Measurements from ENCODE around the gene HMCN2.

HMCN2 gene

GRCh38 chr9:130473009-130473408, 207.4 kb downstream of the HMCN2 start:
- H3K9me3 ChIP-seq = no peaks in the 10 kb centered on the region
- no peak for DNase-seq (ENCODE audit: low spot score in 2 of 2)
- no peaks in the 10 kb centered on the region for H3K36me3 ChIP-seq (replicated peaks)
- no peaks in the 10 kb centered on the region for H3K4me1 ChIP-seq
- in situ Hi-C loops (cut with MboI; ENCODE audit: low sequenced_read_pairs) = no loop called here
- no peaks in the 10 kb centered on the region for H3K27me3 ChIP-seq (ENCODE audit: low read depth)
- no peak overlapping the region for H3K4me3 ChIP-seq

- no peaks in the 10 kb centered on the region for H3K9me3 ChIP-seq
- no peak for DNase-seq (ENCODE audit: low spot score in 2 of 2)
- no peaks in the 10 kb centered on the region for H3K4me1 ChIP-seq
- H3K4me3 ChIP-seq = no peak overlapping the region
- no peaks in the 10 kb centered on the region for H3K36me3 ChIP-seq (replicated peaks)
- in situ Hi-C loops (cut with MboI; ENCODE audit: low sequenced_read_pairs) = no loop called here
- H3K27me3 ChIP-seq (ENCODE audit: low read depth) = no peaks in the 10 kb centered on the region
Observed at GRCh38 chr9:130473566-130473965, 208.0 kb downstream of the HMCN2 start.

GRCh38 chr9:130474106-130474505, 208.5 kb downstream of the HMCN2 start:
- no peak overlapping the region for H3K4me3 ChIP-seq

GRCh38 chr9:130476151-130476730, 210.7 kb downstream of the HMCN2 start:
- DNase-seq (ENCODE audit: low spot score in 2 of 2) = no peak
- Histone ChIP-seq H3K4me3 (no peak overlapping the region), H3K4me1 (no peaks in the 10 kb centered on the region), H3K9me3 (no peaks in the 10 kb centered on the region), H3K36me3 (replicated peaks) (peaks cover 3% of the 10 kb centered on the region; the same call in 1 of the 2 replicates), H3K27me3 (ENCODE audit: low read depth) (no peaks in the 10 kb centered on the region)
- in situ Hi-C loops (cut with MboI; ENCODE audit: low sequenced_read_pairs) = no loop called here

More at GRCh38 chr9:130474106-130474505, 208.5 kb downstream of the HMCN2 start:
- no peaks in the 10 kb centered on the region for H3K4me1 ChIP-seq
- H3K36me3 ChIP-seq (replicated peaks) = no peaks in the 10 kb centered on the region
- DNase-seq (ENCODE audit: low spot score in 2 of 2) = no peak
- in situ Hi-C loops (cut with MboI; ENCODE audit: low sequenced_read_pairs) = no loop called here
- H3K9me3 ChIP-seq = no peaks in the 10 kb centered on the region
- H3K27me3 ChIP-seq (ENCODE audit: low read depth) = no peaks in the 10 kb centered on the region

GRCh38 chr9:130477564-130477963, 212.0 kb downstream of the HMCN2 start:
- in situ Hi-C loops (cut with MboI; ENCODE audit: low sequenced_read_pairs) = no loop called here
- no peak for DNase-seq (ENCODE audit: low spot score in 2 of 2)
- peaks cover 3% of the 10 kb centered on the region; the same call in 1 of the 2 replicates for H3K36me3 ChIP-seq (replicated peaks)
- H3K9me3 ChIP-seq = no peaks in the 10 kb centered on the region
- no peaks in the 10 kb centered on the region for H3K27me3 ChIP-seq (ENCODE audit: low read depth)
- H3K4me3 ChIP-seq = no peak overlapping the region
- H3K4me1 ChIP-seq = no peaks in the 10 kb centered on the region

GRCh38 chr9:130478152-130478551, 212.6 kb downstream of the HMCN2 start:
- no peak for DNase-seq (ENCODE audit: low spot score in 2 of 2)
- H3K4me1 ChIP-seq = no peaks in the 10 kb centered on the region
- H3K36me3 ChIP-seq (replicated peaks) = peaks cover 3% of the 10 kb centered on the region; the same call in 1 of the 2 replicates
- H3K27me3 ChIP-seq (ENCODE audit: low read depth) = no peaks in the 10 kb centered on the region
- in situ Hi-C loops (cut with MboI; ENCODE audit: low sequenced_read_pairs) = no loop called here
- H3K9me3 ChIP-seq = no peaks in the 10 kb centered on the region
- no peak overlapping the region for H3K4me3 ChIP-seq

- Histone ChIP-seq H3K4me3 (no peak overlapping the region), H3K27me3 (ENCODE audit: low read depth) (no peaks in the 10 kb centered on the region), H3K36me3 (replicated peaks) (peaks cover 3% of the 10 kb centered on the region; the same call in 1 of the 2 replicates), H3K4me1 (no peaks in the 10 kb centered on the region), H3K9me3 (no peaks in the 10 kb centered on the region)
- no peak for DNase-seq (ENCODE audit: low spot score in 2 of 2)
- in situ Hi-C loops (cut with MboI; ENCODE audit: low sequenced_read_pairs) = no loop called here
Observed at GRCh38 chr9:130478736-130479575, 213.4 kb downstream of the HMCN2 start.

GRCh38 chr9:130479587-130479986, 214.0 kb downstream of the HMCN2 start:
- in situ Hi-C loops (cut with MboI; ENCODE audit: low sequenced_read_pairs) = no loop called here
- no peak overlapping the region for H3K4me3 ChIP-seq
- H3K9me3 ChIP-seq = no peaks in the 10 kb centered on the region
- peaks cover 3% of the 10 kb centered on the region; the same call in 1 of the 2 replicates for H3K36me3 ChIP-seq (replicated peaks)
- no peaks in the 10 kb centered on the region for H3K4me1 ChIP-seq
- no peaks in the 10 kb centered on the region for H3K27me3 ChIP-seq (ENCODE audit: low read depth)
- DNase-seq (ENCODE audit: low spot score in 2 of 2) = no peak

GRCh38 chr9:130480673-130481072, 215.1 kb downstream of the HMCN2 start:
- no peaks in the 10 kb centered on the region for H3K9me3 ChIP-seq
- in situ Hi-C loops (cut with MboI; ENCODE audit: low sequenced_read_pairs) = no loop called here
- no peak for DNase-seq (ENCODE audit: low spot score in 2 of 2)
- H3K27me3 ChIP-seq (ENCODE audit: low read depth) = no peaks in the 10 kb centered on the region
- H3K4me3 ChIP-seq = no peak overlapping the region
- H3K4me1 ChIP-seq = no peaks in the 10 kb centered on the region
- peaks cover 3% of the 10 kb centered on the region; the same call in 1 of the 2 replicates for H3K36me3 ChIP-seq (replicated peaks)

GRCh38 chr9:130482463-130482862, 216.9 kb downstream of the HMCN2 start:
- Histone ChIP-seq H3K36me3 (replicated peaks) (peaks cover 3% of the 10 kb centered on the region; the same call in 1 of the 2 replicates), H3K4me1 (no peaks in the 10 kb centered on the region), H3K4me3 (no peak overlapping the region), H3K27me3 (ENCODE audit: low read depth) (no peaks in the 10 kb centered on the region), H3K9me3 (no peaks in the 10 kb centered on the region)
- in situ Hi-C loops (cut with MboI; ENCODE audit: low sequenced_read_pairs) = no loop called here
- no peak for DNase-seq (ENCODE audit: low spot score in 2 of 2)

GRCh38 chr9:130483371-130483971, 217.9 kb downstream of the HMCN2 start:
- H3K4me1 ChIP-seq = no peaks in the 10 kb centered on the region
- in situ Hi-C loops (cut with MboI; ENCODE audit: low sequenced_read_pairs) = no loop called here
- no peaks in the 10 kb centered on the region for H3K9me3 ChIP-seq
- no peak overlapping the region for H3K4me3 ChIP-seq
- H3K27me3 ChIP-seq (ENCODE audit: low read depth) = no peaks in the 10 kb centered on the region
- peaks cover 3% of the 10 kb centered on the region; the same call in 1 of the 2 replicates for H3K36me3 ChIP-seq (replicated peaks)
- DNase-seq (ENCODE audit: low spot score in 2 of 2) = no peak
